Stimulated activated CD4-positive, alpha-beta T cell treated with anti-CD3 and anti-CD28 coated beads, Interleukin-12 subunit alpha, Interleukin-12 subunit beta, amount 100 ng/mL, for 24 hours (primary cell): ENCODE measurements around the gene RAB36.

Experiments used
- DNase-seq, 2 experiments: peaks; one replicate each; pipeline ENCODE4 v3.0.0-alpha.2; 2020; ENCODE audit warnings: low read depth in 2 of 2

RAB36 gene

DNA sequence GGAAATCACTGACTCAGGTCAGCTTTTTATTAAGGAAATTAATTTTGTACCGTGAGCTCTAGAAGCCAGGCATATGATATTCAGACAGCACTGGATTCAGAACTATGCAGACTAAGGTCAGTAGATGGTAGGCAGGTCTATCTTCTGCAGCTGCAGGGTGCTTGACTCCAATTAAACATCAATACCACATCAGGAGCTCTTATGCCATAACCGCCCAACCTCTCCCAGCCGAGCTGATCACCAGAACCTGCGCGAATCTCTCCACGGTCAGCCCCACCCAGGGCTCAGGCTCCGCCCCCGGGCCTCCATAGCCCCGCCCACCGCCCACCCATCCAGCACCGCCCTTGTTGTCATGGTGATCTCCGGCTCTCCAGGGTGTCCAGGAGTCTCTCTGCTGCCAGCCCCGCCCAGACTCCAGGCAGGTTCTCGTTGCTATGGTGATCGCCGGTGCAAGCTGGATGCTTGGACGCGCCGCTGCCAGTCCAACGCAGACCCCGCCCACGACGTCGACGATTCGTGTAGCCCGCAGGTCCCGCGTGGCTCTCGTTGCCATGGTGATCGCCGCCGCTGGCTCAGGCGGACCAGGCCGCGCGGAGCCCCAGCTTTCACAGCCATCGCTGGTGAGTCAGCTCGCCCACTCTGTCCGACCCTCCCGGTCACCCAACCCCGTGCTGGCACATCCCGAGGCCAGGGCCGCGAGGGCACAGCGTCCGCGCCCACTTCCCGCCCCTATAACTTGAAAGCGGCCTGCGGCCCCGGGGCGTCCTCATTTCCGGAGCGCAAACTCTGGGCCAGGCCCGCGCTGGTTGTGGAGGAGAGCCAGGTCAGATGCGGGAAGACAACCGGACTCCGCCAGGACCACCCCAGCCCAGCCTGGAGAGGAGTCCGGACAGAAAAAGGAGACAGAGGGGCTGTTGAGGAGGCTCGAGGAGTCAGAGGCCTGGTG, at the start of gene RAB36:
RAB36 (plus strand) TSS at position 546 of the 946 bp plus-strand sequence. CDS start 1,140 bp downstream, outside the sequence.
- DNase-seq = peak; percentile 68 to 77

DNA sequence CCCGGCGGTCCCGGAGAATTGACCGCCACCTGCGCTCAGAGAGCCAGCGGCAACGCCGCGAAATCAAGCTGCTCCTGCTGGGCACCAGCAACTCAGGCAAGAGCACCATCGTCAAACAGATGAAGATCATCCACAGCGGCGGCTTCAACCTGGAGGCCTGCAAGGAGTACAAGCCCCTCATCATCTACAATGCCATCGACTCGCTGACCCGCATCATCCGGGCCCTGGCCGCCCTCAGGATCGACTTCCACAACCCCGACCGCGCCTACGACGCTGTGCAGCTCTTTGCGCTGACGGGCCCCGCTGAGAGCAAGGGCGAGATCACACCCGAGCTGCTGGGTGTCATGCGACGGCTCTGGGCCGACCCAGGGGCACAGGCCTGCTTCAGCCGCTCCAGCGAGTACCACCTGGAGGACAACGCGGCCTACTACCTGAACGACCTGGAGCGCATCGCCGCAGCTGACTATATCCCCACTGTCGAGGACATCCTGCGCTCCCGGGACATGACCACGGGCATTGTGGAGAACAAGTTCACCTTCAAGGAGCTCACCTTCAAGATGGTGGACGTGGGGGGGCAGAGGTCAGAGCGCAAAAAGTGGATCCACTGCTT, 49.4 kb upstream of the RAB36 start:
- no peak for DNase-seq

GRCh38 chr22:23097412-23098229, 47.7 kb upstream of the RAB36 start:
- no peak for DNase-seq

DNA sequence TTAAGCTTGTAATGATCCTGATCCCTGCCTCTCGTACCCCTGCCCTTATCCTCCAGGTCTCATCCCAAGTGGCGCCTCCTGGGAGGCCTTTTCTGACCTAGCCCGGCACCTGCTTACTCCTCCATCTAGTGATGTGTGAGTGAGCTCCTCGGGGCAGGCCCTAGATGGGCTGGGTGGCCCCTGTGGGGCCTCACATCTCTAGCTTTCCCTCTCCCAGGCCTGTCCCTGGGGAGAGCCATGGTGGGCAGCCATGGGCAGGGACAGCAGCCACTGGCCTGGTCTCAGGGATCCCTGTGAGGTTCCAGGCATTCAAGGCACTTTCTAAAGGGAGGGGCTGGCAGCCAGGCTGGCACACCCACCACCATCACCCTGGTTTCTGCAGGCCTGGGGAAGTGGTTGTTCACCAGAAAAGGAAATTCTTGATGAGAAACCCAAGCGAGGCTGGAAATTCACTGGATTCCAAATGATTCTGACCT, 47.0 kb upstream of the RAB36 start:
- no peak for DNase-seq

- DNase-seq = no peak
Measured at GRCh38 chr22:23098718-23099530, 46.4 kb upstream of the RAB36 start.

DNA sequence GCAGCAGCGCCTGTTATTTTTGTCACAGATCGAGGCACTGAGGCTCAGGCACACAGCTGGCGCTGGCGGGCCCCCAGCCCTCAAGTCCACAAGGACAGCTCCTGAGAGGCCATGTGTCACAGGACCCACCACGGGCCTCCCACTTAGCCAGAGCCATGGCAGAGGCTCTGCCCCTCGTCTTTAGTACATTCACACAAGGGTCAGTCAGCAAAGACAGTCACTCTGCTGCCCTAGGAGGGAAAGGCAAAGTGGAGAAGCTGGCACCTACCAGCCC, 45.8 kb upstream of the RAB36 start:
- DNase-seq = no peak

GRCh38 chr22:23100124-23100801, 45.0 kb upstream of the RAB36 start:
- DNase-seq = no peak

DNA sequence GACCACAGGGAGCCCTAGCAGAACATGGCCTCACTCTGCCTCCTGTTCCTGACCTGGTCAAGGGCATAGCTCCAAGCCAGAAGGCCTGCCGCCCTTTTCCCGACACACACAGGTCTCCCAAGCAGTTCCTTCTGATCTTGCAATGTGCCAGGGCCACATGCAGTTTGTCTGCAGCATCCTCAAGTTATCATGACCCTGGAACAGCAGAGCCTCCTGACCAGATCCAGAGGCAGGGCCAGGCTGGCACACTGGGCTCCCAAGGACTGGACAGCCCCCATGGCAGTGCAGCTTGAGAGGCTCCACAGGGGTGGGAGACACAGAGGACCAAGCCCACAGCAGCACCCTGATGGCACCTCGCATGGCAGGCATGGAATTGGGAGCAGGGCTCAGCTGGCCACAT, 43.8 kb upstream of the RAB36 start:
- DNase-seq = no peak

- DNase-seq = no peak
Measured at GRCh38 chr22:23102002-23102655, 43.1 kb upstream of the RAB36 start.

- DNase-seq = no peak
Measured at GRCh38 chr22:23102776-23103175, 42.5 kb upstream of the RAB36 start.

- no peak for DNase-seq
Measured at GRCh38 chr22:23103199-23103954, 41.9 kb upstream of the RAB36 start.

DNA sequence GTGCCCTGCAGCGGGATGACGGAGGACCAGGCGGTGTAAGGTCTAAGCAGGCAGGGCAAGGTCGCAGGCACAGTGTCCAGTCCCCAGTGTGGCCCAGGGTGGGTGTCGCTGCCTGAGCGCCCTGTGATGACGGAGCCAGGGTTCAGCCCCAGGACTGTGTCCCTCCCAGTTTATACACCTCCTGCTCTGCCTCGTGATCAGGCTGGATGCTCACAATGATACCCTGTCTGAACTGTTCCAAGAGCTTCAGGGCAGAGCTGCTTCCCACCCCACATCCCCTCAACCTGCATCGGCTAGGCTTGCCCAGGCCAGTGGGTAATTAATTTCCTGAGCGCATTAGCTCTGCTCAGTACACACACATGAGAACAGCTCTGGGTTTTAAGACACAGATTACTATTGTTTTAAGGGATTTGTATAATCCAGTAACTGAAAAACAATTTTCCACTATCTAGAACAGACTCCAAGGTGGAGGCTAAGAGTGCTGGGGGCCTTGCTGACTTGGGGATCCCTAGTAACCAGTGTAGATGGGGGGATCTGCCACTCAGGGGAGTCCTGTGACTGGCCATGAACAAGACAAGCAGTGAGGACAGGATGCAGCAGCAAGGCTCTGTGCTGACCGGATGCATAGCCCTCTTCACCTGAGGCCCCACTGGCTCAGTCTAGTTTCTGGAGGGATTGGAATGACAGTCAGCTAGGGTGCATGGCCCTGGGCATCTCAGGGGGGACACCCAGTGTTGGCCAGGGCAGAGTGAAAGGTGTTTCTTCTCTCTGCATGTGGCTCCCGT, 40.9 kb upstream of the RAB36 start:
- no peak for DNase-seq

DNA sequence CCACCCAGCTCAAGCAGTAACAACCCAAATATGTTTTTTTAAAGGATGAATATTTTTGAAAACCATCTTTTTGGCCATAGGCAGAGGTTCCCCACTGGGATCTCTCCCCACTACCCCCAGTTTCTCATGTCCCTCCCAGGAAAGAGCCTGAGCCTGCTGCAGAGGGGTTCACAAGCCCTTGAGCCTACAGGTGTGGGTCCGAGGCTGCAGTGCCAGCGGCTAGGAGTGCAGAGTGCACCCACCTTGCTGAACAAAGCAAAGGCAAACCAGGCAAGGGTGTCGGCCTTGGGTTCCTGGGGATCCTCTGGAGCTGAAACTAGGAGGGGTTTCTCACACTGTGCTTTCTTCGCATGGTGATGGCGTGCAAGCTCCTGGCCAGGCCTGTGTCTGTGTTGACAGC, 40.0 kb upstream of the RAB36 start:
- no peak for DNase-seq

- DNase-seq = no peak
Measured at GRCh38 chr22:23105919-23106318, 39.4 kb upstream of the RAB36 start.

DNA sequence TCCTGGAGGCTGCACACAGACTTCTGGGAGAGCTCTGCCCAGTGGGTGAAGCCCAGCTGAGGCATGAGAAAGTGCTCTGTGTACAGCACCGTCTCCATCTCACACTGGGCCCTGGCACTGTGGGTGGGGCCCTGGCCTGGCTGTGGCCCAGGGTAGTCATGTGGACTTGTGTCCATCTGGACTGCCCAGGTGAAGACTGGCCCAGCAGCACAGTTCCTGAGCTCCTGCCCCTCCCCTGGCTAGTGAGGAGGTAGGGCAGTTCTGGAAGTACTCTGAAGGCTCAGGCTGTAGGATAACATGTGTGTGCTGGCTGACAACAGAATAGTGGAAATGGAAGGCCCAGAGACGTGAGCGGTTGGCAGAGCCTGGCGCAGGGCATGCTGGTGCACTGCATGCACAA, 38.9 kb upstream of the RAB36 start:
- no peak for DNase-seq

GRCh38 chr22:23106906-23107367, 38.3 kb upstream of the RAB36 start:
- no peak for DNase-seq

GRCh38 chr22:23107487-23108248, 37.6 kb upstream of the RAB36 start:
- DNase-seq = no peak
